ENCODE measurements around the gene NCKAP5. TPM values are rescaled to one million over a fixed set of nuclear protein-coding genes. Genes with fewer than 3 reads are reported as not detected.

NCKAP5 gene
- polyA plus RNA-seq, 1 experiment = 16.6 TPM

- POLR2A ChIA-PET = no interaction called here
- TF ChIP-seq, protein P1, sequence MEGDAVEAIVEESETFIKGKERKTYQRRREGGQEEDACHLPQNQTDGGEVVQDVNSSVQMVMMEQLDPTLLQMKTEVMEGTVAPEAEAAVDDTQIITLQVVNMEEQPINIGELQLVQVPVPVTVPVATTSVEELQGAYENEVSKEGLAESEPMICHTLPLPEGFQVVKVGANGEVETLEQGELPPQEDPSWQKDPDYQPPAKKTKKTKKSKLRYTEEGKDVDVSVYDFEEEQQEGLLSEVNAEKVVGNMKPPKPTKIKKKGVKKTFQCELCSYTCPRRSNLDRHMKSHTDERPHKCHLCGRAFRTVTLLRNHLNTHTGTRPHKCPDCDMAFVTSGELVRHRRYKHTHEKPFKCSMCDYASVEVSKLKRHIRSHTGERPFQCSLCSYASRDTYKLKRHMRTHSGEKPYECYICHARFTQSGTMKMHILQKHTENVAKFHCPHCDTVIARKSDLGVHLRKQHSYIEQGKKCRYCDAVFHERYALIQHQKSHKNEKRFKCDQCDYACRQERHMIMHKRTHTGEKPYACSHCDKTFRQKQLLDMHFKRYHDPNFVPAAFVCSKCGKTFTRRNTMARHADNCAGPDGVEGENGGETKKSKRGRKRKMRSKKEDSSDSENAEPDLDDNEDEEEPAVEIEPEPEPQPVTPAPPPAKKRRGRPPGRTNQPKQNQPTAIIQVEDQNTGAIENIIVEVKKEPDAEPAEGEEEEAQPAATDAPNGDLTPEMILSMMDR (IDR thresholded peaks at IDR 0.05; ENCODE audit: low read depth, low read length) = no peak
- CTCF ChIA-PET = no interaction called here
Observed at GRCh38 chr2:132760405-132760804, 807.9 kb downstream of the NCKAP5 start.

DNA sequence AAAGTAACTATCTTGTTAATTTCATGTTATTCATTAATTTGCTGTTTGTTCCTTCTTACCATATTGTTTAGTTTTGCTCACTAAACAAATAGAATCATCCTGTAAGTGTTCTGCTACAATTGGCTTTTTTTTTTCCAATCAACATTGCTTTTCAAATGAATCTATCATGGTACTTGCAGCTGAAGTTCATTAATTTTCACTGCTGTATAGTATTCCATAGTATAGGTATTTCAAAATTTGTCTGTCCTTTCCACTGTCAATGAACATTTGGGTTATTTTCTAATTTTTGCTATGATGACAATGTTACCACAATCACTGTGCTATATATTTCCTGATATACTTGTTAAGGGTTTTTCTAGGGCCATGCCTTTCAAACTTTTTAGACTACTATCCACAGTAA is 809.3 kb downstream of the NCKAP5 start:
- no peaks in the 10 kb centered on the region for H3K9me3 ChIP-seq (ENCODE audit: control insufficient read depth, insufficient read depth, low read length)
- ChIA-PET POLR2A (no interaction called here), CTCF (interaction anchor here (0.9 kb wide), 1 partner anchor 212 kb away, joined by 4 read pairs; no protein-coding TSS in a partner anchor)
- no peak overlapping the region for H3K4me3 ChIP-seq (ENCODE audit: low read depth, low read length)
- no peak for DNase-seq (ENCODE audit: low read depth, low spot score)
- H3K27ac ChIP-seq (ENCODE audit: low read depth, low read length) = no peak overlapping the region
- TF ChIP-seq, protein P1 (IDR thresholded peaks at IDR 0.05; ENCODE audit: low read depth, low read length) = no peak
- no peaks in the 10 kb centered on the region for H3K27me3 ChIP-seq (ENCODE audit: control insufficient read depth, insufficient read depth, low read length)

More at GRCh38 chr2:132760405-132760804, 807.9 kb downstream of the NCKAP5 start:
- Histone ChIP-seq H3K27me3 (ENCODE audit: control insufficient read depth, insufficient read depth, low read length) (no peaks in the 10 kb centered on the region), H3K27ac (ENCODE audit: low read depth, low read length) (no peak overlapping the region), H3K9me3 (ENCODE audit: control insufficient read depth, insufficient read depth, low read length) (no peaks in the 10 kb centered on the region), H3K4me3 (ENCODE audit: low read depth, low read length) (no peak overlapping the region)
- no peak for DNase-seq (ENCODE audit: low read depth, low spot score)

DNA sequence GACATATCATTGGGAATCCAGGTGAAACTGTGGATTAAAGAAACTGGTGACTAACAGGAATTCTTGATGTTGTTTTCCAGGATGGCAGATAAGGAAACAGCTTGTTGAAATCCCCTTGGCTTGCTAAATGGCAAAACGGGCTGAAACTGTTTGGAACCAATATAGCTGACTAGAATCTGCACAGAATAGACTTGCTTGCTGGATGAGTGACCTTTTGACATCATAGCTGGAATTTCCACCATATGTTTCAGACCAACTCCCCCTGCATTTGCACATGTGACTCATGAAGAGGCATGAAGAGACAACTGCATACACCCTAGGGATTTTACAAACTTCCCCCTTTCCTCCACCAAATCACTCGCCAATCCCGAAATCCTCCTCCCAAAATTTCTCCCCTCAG is 810.6 kb downstream of the NCKAP5 start:
- POLR2A ChIA-PET = no interaction called here
- H3K9me3 ChIP-seq (ENCODE audit: control insufficient read depth, insufficient read depth, low read length) = no peaks in the 10 kb centered on the region
- TF ChIP-seq, protein P1 (IDR thresholded peaks at IDR 0.05; ENCODE audit: low read depth, low read length) = no peak
- H3K27me3 ChIP-seq (ENCODE audit: control insufficient read depth, insufficient read depth, low read length) = no peaks in the 10 kb centered on the region
- peak; percentile 39 for DNase-seq (ENCODE audit: low read depth, low spot score)
- H3K4me3 ChIP-seq (ENCODE audit: low read depth, low read length) = no peak overlapping the region
- CTCF ChIA-PET = no interaction called here
- H3K27ac ChIP-seq (ENCODE audit: low read depth, low read length) = no peak overlapping the region

DNA sequence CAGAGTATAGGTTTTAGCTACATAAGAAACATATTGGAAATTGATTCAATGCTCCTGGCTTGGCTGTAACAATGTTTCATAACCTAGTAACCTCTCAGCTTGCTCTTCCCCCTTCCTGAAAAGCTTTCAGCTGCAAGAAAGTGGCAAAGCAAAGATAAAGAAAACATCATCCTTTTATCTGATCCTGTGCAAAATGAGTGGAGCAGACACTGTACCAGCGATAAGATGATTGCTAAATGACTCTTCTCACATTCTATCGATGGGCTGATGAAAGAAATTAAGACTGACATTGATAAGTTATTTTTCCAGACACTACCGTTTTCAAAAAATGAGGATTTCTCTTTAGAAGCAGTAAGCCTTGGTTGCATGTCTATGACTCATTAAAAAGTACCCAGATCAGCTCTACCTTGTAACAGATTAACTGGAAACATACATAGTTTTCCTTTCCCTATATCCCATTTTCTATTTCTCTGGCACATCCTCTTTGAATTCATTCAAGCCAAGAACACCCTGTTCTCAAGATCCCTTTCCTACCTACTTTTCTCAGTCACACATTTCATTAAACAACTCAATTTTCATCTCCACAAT is 811.2 kb downstream of the NCKAP5 start:
- Histone ChIP-seq H3K27ac (ENCODE audit: low read depth, low read length) (no peak overlapping the region), H3K27me3 (ENCODE audit: control insufficient read depth, insufficient read depth, low read length) (no peaks in the 10 kb centered on the region), H3K4me3 (ENCODE audit: low read depth, low read length) (no peak overlapping the region), H3K9me3 (ENCODE audit: control insufficient read depth, insufficient read depth, low read length) (no peaks in the 10 kb centered on the region)
- TF ChIP-seq, protein P1 (IDR thresholded peaks at IDR 0.05; ENCODE audit: low read depth, low read length) = no peak
- DNase-seq (ENCODE audit: low read depth, low spot score) = no peak
- ChIA-PET POLR2A (interaction anchor here (0.6 kb wide), 1 partner anchor 89 kb away, joined by 3 read pairs; no protein-coding TSS in a partner anchor), CTCF (interaction anchor here (1.6 kb wide), 1 partner anchor 210 kb away, joined by 4 read pairs; no protein-coding TSS in a partner anchor)

DNA sequence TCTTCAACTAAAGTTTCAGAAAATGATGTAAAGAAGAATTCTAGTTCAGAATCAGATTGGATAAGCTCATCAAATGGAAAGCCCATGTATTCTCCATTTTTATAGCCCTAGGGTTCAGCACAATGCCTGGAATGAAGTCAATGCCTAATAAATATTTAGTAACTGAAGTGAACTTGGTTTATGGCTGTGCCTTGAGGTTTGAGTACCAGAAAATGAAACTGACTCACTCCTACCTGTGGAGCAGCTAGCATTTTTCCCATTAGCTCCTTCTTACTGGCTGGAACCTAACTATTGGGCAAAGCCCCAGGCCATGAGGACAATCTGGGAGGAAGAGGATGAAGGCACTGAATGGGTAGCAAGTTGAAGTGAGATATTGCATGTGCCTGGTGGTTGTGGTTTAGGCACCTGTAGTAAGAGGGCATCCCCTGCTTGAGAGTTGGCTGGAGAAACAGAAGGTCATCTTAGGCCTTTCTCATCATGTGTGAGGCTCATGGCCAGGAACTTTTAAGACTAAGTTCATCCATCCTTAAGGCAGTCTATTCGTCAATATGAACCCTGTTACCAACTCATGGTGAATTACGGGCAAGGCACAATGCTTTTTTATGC is 813.3 kb downstream of the NCKAP5 start:
- Histone ChIP-seq H3K27ac (ENCODE audit: low read depth, low read length) (no peak overlapping the region), H3K4me3 (ENCODE audit: low read depth, low read length) (no peak overlapping the region), H3K9me3 (ENCODE audit: control insufficient read depth, insufficient read depth, low read length) (no peaks in the 10 kb centered on the region), H3K27me3 (ENCODE audit: control insufficient read depth, insufficient read depth, low read length) (no peaks in the 10 kb centered on the region)
- no peak for DNase-seq (ENCODE audit: low read depth, low spot score)
- CTCF ChIA-PET = interaction anchor here (0.6 kb wide), 1 partner anchor 84 kb away, joined by 3 read pairs; no protein-coding TSS in a partner anchor
- POLR2A ChIA-PET = no interaction called here
- TF ChIP-seq, protein P1 (IDR thresholded peaks at IDR 0.05; ENCODE audit: low read depth, low read length) = no peak

All from AG04450 (cell line).